GM23338 (cell line): ENCODE data around the gene ESR1. TPM values are rescaled to one million over a fixed set of nuclear protein-coding genes. Genes with fewer than 3 reads are reported as not detected.
"Not testable (repeated sequence)": the region's sequence is repeated elsewhere in the genome, so short reads cannot be mapped to it uniquely, and the experiment has no call there.

Experiments
- ATAC-seq: fragments of 200-7000 bp; cut with Tn5 transposase; 3 replicates; pipeline ENCODE4 v1.9.1; 2020
- DNase-seq: peaks from one replicate; pipeline ENCODE4 v3.0.0-alpha.2; 2015; ENCODE audit warnings: low spot score
- H2AFZ ChIP-seq: fragments of 200-600 bp; sonication (generic); 2 replicates; pipeline ENCODE4 v1.8.0; 2016; ENCODE audit warnings: antibody characterized with exemption, mild to moderate bottlenecking, moderate library complexity
- H3F3A ChIP-seq: fragments of 200-600 bp; sonication (generic); replicated peaks from 2 replicates; pipeline ENCODE4 v1.8.0; 2017; ENCODE audit warnings: antibody characterized with exemption, mixed run types, low read depth
- H3K27ac ChIP-seq: fragments of 200-600 bp; sonication (generic); 2 replicates; pipeline ENCODE4 v1.6.1; 2016; ENCODE audit warnings: low read depth
- H3K27me3 ChIP-seq: fragments of 200-600 bp; sonication (generic); 2 replicates; pipeline ENCODE4 v1.8.0; 2016; ENCODE audit warnings: mild to moderate bottlenecking, mixed run types, moderate library complexity; ENCODE audit not compliant: insufficient read depth
- H3K36me3 ChIP-seq: fragments of 200-600 bp; sonication (generic); 2 replicates; pipeline ENCODE4 v1.8.0; 2016; ENCODE audit warnings: mild to moderate bottlenecking; ENCODE audit not compliant: insufficient read depth
- H3K4me1 ChIP-seq: fragments of 200-600 bp; sonication (generic); 2 replicates; pipeline ENCODE4 v1.8.0; 2016; ENCODE audit warnings: mild to moderate bottlenecking, moderate library complexity; ENCODE audit not compliant: insufficient read depth
- H3K4me2 ChIP-seq: fragments of 200-600 bp; sonication (generic); 2 replicates; pipeline ENCODE4 v1.7.1; 2017; ENCODE audit warnings: mixed run types
- H3K4me3 ChIP-seq: fragments of 200-600 bp; sonication (generic); 2 replicates; pipeline ENCODE4 v1.6.1; 2016; ENCODE audit warnings: mixed run types
- H3K79me2 ChIP-seq: fragments of 200-600 bp; sonication (generic); replicated peaks from 2 replicates; pipeline ENCODE4 v1.8.0; 2017; ENCODE audit warnings: mild to moderate bottlenecking; ENCODE audit not compliant: insufficient read depth
- H3K9me2 ChIP-seq: fragments of 200-600 bp; sonication (generic); 2 replicates; pipeline ENCODE4 v1.8.0; 2017; ENCODE audit not compliant: insufficient read depth
- H4K20me1 ChIP-seq: fragments of 200-600 bp; sonication (generic); replicated peaks from 2 replicates; pipeline ENCODE4 v1.8.0; 2017; ENCODE audit warnings: mild to moderate bottlenecking; ENCODE audit not compliant: insufficient read depth
- H3K27ac Mint-ChIP-seq: 2 replicates; pipeline ENCODE4 v1.8.0; 2020; ENCODE audit warnings: inconsistent platforms, mild to moderate bottlenecking, moderate library complexity, mixed read lengths
- H3K27me3 Mint-ChIP-seq: 3 replicates; pipeline ENCODE4 v1.8.0; 2022; ENCODE audit warnings: low read depth, mild to moderate bottlenecking, moderate library complexity, mixed read lengths, inconsistent platforms; ENCODE audit not compliant: insufficient read depth, poor library complexity
- H3K36me3 Mint-ChIP-seq: 3 replicates; pipeline ENCODE4 v1.8.0; 2021; ENCODE audit warnings: low read depth, mild to moderate bottlenecking, inconsistent platforms, moderate library complexity, mixed read lengths
- H3K4me1 Mint-ChIP-seq: 3 replicates; pipeline ENCODE4 v1.8.0; 2020; ENCODE audit warnings: mild to moderate bottlenecking, inconsistent platforms, mixed read lengths
- H3K4me3 Mint-ChIP-seq: 3 replicates; pipeline ENCODE4 v1.8.0; 2021; ENCODE audit warnings: moderate library complexity, mild to moderate bottlenecking, inconsistent platforms, mixed read lengths
- H3K9me3 Mint-ChIP-seq: 3 replicates; pipeline ENCODE4 v1.8.0; 2020; ENCODE audit warnings: moderate library complexity, mild to moderate bottlenecking, inconsistent platforms, mixed read lengths
- CREB1 ChIP-seq: fragments of 250-450 bp; sonication (Bioruptor Pico); IDR thresholded peaks from 2 replicates; pipeline ENCODE4 v1.5.0; 2020; ENCODE audit warnings: low read depth, mild to moderate bottlenecking, moderate library complexity
- CTCF ChIP-seq, 2 experiments: fragments of 200-600 bp in 1 of 2; sonication (generic) in 1 of 2; conservative IDR thresholded peaks; 2 replicates each; pipeline versions ENCODE4 v1.5.1 to v1.6.1; 2016 to 2017; ENCODE audit warnings: antibody characterized with exemption in 2 of 2, low read depth in 2 of 2, mild to moderate bottlenecking in 2 of 2, moderate library complexity in 1 of 2
- ETS1 ChIP-seq: IDR thresholded peaks from 2 replicates; pipeline ENCODE4 v1.6.1; 2016; ENCODE audit warnings: antibody characterized with exemption
- EZH2 ChIP-seq: fragments of 200-600 bp; sonication (generic); IDR thresholded peaks from one replicate; pipeline ENCODE4 v1.8.0; 2017; ENCODE audit warnings: antibody characterized with exemption, mild to moderate bottlenecking, low read depth; ENCODE audit not compliant: unreplicated experiment
- EZH2phosphoT487 ChIP-seq: fragments of 200-600 bp; sonication (generic); IDR thresholded peaks from one replicate; pipeline ENCODE4 v1.8.1; 2018; ENCODE audit warnings: antibody characterized with exemption; ENCODE audit not compliant: unreplicated experiment
- JUNB ChIP-seq: IDR thresholded peaks from one replicate; pipeline ENCODE4 v1.6.1; 2016; ENCODE audit warnings: antibody characterized with exemption; ENCODE audit not compliant: unreplicated experiment
- NANOG ChIP-seq: IDR thresholded peaks from 2 replicates; pipeline ENCODE4 v1.6.1; 2016; ENCODE audit warnings: antibody characterized with exemption, borderline replicate concordance
- POLR2AphosphoS5 ChIP-seq: IDR thresholded peaks from 2 replicates; pipeline ENCODE4 v1.6.1; 2016; ENCODE audit warnings: antibody characterized with exemption, low read depth
- ZNF114 ChIP-seq: fragments of 250-450 bp; sonication (Bioruptor Pico); IDR thresholded peaks from 2 replicates; pipeline ENCODE4 v1.5.0; 2020; ENCODE audit warnings: mild to moderate bottlenecking, moderate library complexity
- ZNF331 ChIP-seq: fragments of 250-450 bp; sonication (Bioruptor Pico); IDR thresholded peaks from 2 replicates; pipeline ENCODE4 v1.5.0; 2020; ENCODE audit warnings: low read depth, mild to moderate bottlenecking, moderate library complexity
- ZNF462 ChIP-seq: fragments of 250-450 bp; sonication (Bioruptor Pico); IDR thresholded peaks from 2 replicates; pipeline ENCODE4 v1.5.0; 2020; ENCODE audit warnings: mild to moderate bottlenecking, moderate library complexity
- polyA plus RNA-seq: library from polyadenylated mRNA; unstranded; fragments of >200 nt; fragmentation: Nextera tagmentation; extraction: Ambion mirVana; gene quantifications from 2 replicates; pipeline ENCODE4 v1.2.1, GENCODE V29; 2016
- total RNA-seq: library from RNA; depleted of rRNA; stranded (reverse); fragments of >200 nt; shearing (Covaris generic); gene quantifications from 2 replicates; pipeline ENCODE4 v1.2.3, GENCODE V29; 2014
- TF ChIP-seq, protein P1 (sequence below): IDR thresholded peaks from one replicate; pipeline ENCODE4 v1.6.1; 2018; ENCODE audit warnings: antibody characterized with exemption; ENCODE audit not compliant: unreplicated experiment

ESR1 gene
- total and polyA plus RNA-seq, 2 experiments from 2014 or later, result 0.94 TPM; not detected in 1

GRCh38 chr6:152136449-152136825 is 329.0 kb downstream of the ESR1 start:
- Histone ChIP-seq H3K27ac (no peak overlapping the region), H3K4me2 (no peak overlapping the region), H4K20me1 (no peaks in the 10 kb centered on the region), H3K27me3 (no peaks in the 10 kb centered on the region), H2AFZ (no peak overlapping the region), H3K9me2 (no peaks in the 10 kb centered on the region), H3K79me2 (no peaks in the 10 kb centered on the region), H3K36me3 (no peaks in the 10 kb centered on the region), H3K4me3 (no peak overlapping the region), H3F3A (no peaks in the 10 kb centered on the region), H3K4me1 (no peaks in the 10 kb centered on the region)
- ATAC-seq (no peak), DNase-seq (no peak)
- no peak overlapping the region for H3K4me3 Mint-ChIP-seq
- H3K4me1 Mint-ChIP-seq, result no peaks in the 10 kb centered on the region
- no peak for TF ChIP-seq NANOG
- TF ChIP-seq CREB1, result no peak
- no peak for TF ChIP-seq ZNF462 (CRISPR knock-in tag)
- TF ChIP-seq EZH2phosphoT487, result no peak
- no peak for TF ChIP-seq JUNB
- TF ChIP-seq POLR2AphosphoS5, result no peak
- no peak for TF ChIP-seq CTCF (conservative IDR thresholded peaks at IDR 0.05; ENCODE audit: low read depth in 2 of 2)
- TF ChIP-seq ETS1, result no peak
- TF ChIP-seq EZH2, result no peak
- TF ChIP-seq ZNF114 (CRISPR knock-in tag), result no peak
- TF ChIP-seq, protein P1, sequence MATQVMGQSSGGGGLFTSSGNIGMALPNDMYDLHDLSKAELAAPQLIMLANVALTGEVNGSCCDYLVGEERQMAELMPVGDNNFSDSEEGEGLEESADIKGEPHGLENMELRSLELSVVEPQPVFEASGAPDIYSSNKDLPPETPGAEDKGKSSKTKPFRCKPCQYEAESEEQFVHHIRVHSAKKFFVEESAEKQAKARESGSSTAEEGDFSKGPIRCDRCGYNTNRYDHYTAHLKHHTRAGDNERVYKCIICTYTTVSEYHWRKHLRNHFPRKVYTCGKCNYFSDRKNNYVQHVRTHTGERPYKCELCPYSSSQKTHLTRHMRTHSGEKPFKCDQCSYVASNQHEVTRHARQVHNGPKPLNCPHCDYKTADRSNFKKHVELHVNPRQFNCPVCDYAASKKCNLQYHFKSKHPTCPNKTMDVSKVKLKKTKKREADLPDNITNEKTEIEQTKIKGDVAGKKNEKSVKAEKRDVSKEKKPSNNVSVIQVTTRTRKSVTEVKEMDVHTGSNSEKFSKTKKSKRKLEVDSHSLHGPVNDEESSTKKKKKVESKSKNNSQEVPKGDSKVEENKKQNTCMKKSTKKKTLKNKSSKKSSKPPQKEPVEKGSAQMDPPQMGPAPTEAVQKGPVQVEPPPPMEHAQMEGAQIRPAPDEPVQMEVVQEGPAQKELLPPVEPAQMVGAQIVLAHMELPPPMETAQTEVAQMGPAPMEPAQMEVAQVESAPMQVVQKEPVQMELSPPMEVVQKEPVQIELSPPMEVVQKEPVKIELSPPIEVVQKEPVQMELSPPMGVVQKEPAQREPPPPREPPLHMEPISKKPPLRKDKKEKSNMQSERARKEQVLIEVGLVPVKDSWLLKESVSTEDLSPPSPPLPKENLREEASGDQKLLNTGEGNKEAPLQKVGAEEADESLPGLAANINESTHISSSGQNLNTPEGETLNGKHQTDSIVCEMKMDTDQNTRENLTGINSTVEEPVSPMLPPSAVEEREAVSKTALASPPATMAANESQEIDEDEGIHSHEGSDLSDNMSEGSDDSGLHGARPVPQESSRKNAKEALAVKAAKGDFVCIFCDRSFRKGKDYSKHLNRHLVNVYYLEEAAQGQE, result no peak
- TF ChIP-seq ZNF331 (CRISPR knock-in tag), result no peak
- no peaks in the 10 kb centered on the region for H3K36me3 Mint-ChIP-seq
- H3K27me3 Mint-ChIP-seq, result peaks cover 4% of the 10 kb centered on the region
- no peak overlapping the region for H3K27ac Mint-ChIP-seq
- no peaks in the 10 kb centered on the region for H3K9me3 Mint-ChIP-seq

DNA sequence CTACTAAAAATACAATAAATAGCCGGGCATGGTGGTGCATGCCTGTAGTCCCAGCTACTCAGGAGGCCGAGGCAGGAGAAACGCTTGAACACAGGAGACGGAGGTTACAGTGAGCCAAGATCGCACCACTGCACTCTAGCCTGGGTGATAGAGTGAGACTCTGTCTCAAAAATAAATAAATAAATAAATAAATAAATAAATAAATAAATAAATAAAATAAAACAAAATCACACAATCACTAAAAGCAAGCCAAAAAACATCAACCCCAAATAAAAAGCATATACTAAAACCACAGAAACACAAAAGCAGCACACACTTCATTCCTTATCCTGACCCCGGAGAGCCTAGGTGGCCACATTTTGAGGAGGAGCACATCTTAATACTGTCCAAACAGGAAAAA is 330.9 kb downstream of the ESR1 start:
- not testable (repeated sequence) for H3K4me1 Mint-ChIP-seq, H3K79me2 ChIP-seq, H3K4me3 Mint-ChIP-seq, ATAC-seq, H3F3A ChIP-seq, H3K36me3 Mint-ChIP-seq, H3K27me3 Mint-ChIP-seq, H3K4me1 ChIP-seq, H3K27me3 ChIP-seq, H3K9me3 Mint-ChIP-seq, H3K27ac Mint-ChIP-seq, DNase-seq, H3K4me3 ChIP-seq, H2AFZ ChIP-seq, H3K4me2 ChIP-seq, H4K20me1 ChIP-seq, H3K27ac ChIP-seq, H3K9me2 ChIP-seq, H3K36me3 ChIP-seq
